ENCODE results near the gene ME3. TPM values are rescaled to one million over a fixed set of nuclear protein-coding genes. Genes with fewer than 3 reads are reported as not detected.

Gene ME3
- total RNA-seq, 3 donors from 2014 or later (not counting 1 experiment from before 2014, with no cell fraction given) = 5.2 to 7.5 (median 6.9) TPM

GRCh38 chr11:86617502-86617901 lies 54.9 kb downstream of the ME3 start:
- no peaks in the 10 kb centered on the region for H3K27me3 ChIP-seq (ENCODE audit: control insufficient read depth, insufficient read depth, low read length)
- no peak for TF ChIP-seq CTCF (IDR thresholded peaks at IDR 0.05)
- peaks cover 3 to 16% of the 10 kb centered on the region in 2 donors for H3K27me3 Mint-ChIP-seq (ENCODE audit: low read depth in 2 of 2)
- no peak overlapping the region for H3K27ac Mint-ChIP-seq
- peaks cover 0 to 5% of the 10 kb centered on the region in 2 donors for H3K4me1 Mint-ChIP-seq
- no peak overlapping the region for H3K4me3 Mint-ChIP-seq
- H3K4me3 ChIP-seq (ENCODE audit: low read length) = no peak overlapping the region
- intact Hi-C loops (cut with micrococcal nuclease) = no loop called here
- no peaks in the 10 kb centered on the region for H3K9me3 Mint-ChIP-seq
- ATAC-seq = no peak
- H3K27ac ChIP-seq (ENCODE audit: low read length) = no peak overlapping the region
- no peaks in the 10 kb centered on the region for H3K4me1 ChIP-seq (ENCODE audit: control insufficient read depth, insufficient read depth, low read length)
- H3K9me3 ChIP-seq (ENCODE audit: control insufficient read depth, insufficient read depth, low read length) = no peaks in the 10 kb centered on the region
- no peaks in the 10 kb centered on the region for H3K36me3 Mint-ChIP-seq
- no peaks in the 10 kb centered on the region for H3K36me3 ChIP-seq (ENCODE audit: control insufficient read depth, insufficient read depth, low read length)
- no peak for DNase-seq

- peak in 1 of 3 donors; percentile 24 for ATAC-seq
- no peak overlapping the region for H3K4me3 Mint-ChIP-seq
- H3K36me3 Mint-ChIP-seq = no peaks in the 10 kb centered on the region
- H3K27me3 Mint-ChIP-seq (ENCODE audit: low read depth in 2 of 2) = peaks cover 3 to 16% of the 10 kb centered on the region in 2 donors
- no peak for DNase-seq
- no peak for TF ChIP-seq CTCF (IDR thresholded peaks at IDR 0.05)
- no peak overlapping the region for H3K27ac Mint-ChIP-seq
- intact Hi-C loops (cut with micrococcal nuclease) = no loop called here
- H3K4me1 ChIP-seq (ENCODE audit: control insufficient read depth, insufficient read depth, low read length) = no peaks in the 10 kb centered on the region
- H3K9me3 ChIP-seq (ENCODE audit: control insufficient read depth, insufficient read depth, low read length) = no peaks in the 10 kb centered on the region
- no peaks in the 10 kb centered on the region for H3K36me3 ChIP-seq (ENCODE audit: control insufficient read depth, insufficient read depth, low read length)
- no peaks in the 10 kb centered on the region for H3K9me3 Mint-ChIP-seq
- H3K4me3 ChIP-seq (ENCODE audit: low read length) = no peak overlapping the region
- H3K27ac ChIP-seq (ENCODE audit: low read length) = no peak overlapping the region
- peaks cover 5 to 10% of the 10 kb centered on the region in 2 donors for H3K4me1 Mint-ChIP-seq
- H3K27me3 ChIP-seq (ENCODE audit: control insufficient read depth, insufficient read depth, low read length) = no peaks in the 10 kb centered on the region
These were observed 56.9 kb downstream of the ME3 start for GRCh38 chr11:86615487-86615886.

- 81% methylated on average over 4 of the region's 5 CpGs for WGBS (ENCODE audit: insufficient coverage)
- no peaks in the 10 kb centered on the region for H3K4me1 ChIP-seq (ENCODE audit: control insufficient read depth, insufficient read depth, low read length)
- TF ChIP-seq CTCF (IDR thresholded peaks at IDR 0.05) = no peak
- H3K9me3 ChIP-seq (ENCODE audit: control insufficient read depth, insufficient read depth, low read length) = no peaks in the 10 kb centered on the region
- H3K36me3 ChIP-seq (ENCODE audit: control insufficient read depth, insufficient read depth, low read length) = no peaks in the 10 kb centered on the region
- Mint-ChIP-seq H3K27ac (no peak overlapping the region), H3K36me3 (no peaks in the 10 kb centered on the region), H3K27me3 (ENCODE audit: low read depth in 2 of 2) (peaks cover 9 to 15% of the 10 kb centered on the region in 2 donors), H3K9me3 (no peaks in the 10 kb centered on the region), H3K4me3 (no peak overlapping the region), H3K4me1 (peaks cover 13 to 17% of the 10 kb centered on the region in 2 donors)
- no peaks in the 10 kb centered on the region for H3K27me3 ChIP-seq (ENCODE audit: control insufficient read depth, insufficient read depth, low read length)
- ATAC-seq (no peak), DNase-seq (no peak)
- H3K27ac ChIP-seq (ENCODE audit: low read length) = no peak overlapping the region
- intact Hi-C loops (cut with micrococcal nuclease) = loop anchor here (5.0 kb wide), 1 partner anchor 192 kb away; the partner anchor contains the start of gene PRSS23
- no peak overlapping the region for H3K4me3 ChIP-seq (ENCODE audit: low read length)
These were observed 61.7 kb downstream of the ME3 start for GRCh38 chr11:86610559-86611341.
